ENCODE measurements around the gene TARS2.

DNA sequence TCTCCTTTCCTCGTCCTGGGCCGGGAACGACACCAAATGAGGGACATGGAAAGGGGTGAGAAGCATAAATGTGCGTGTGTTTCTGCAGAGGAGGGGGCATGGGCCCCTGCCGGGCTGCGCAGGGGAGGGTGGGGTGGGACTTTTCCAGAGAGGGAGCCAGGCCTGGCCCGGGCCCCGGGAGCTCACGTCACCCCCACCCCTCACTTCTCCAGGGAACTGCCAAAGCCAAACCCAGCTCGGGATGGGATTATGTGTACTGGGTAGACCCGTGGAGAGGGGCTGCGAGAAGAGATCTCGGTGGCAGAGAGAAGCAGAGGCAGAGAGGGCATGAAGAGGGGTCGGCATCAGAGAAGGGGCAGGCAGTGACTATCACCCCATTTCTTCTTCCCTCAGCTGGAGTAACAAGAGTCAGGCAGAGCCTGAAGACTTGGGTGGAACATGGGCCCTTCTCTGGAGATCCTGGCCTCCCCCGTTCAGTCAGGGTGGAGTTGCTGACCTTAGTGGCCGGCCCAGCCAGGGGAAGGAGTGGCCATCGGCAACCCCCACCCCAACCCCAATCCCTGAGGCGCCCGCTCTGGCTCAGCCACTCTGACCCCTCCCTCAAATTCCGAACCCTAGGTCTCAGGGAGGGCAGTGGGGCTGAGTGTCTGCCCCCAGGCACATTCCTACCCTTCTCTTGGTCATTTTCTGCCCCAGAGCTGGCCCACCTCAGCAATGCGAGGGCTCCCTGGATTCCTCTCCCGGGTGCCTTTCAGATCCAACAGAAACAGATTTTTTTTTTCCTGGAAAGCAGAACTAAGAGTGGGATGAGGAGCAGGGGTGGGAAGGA is 63.2 kb downstream of the TARS2 start:
- TF ChIP-seq RFX5 (IDR thresholded peaks at IDR 0.05; ENCODE audit: low read length) (no peak), JUND (IDR thresholded peaks at IDR 0.05) (no peak), ZBTB33 (IDR thresholded peaks at IDR 0.05; ENCODE audit: borderline replicate concordance, low read depth) (no peak), FOXM1 (IDR thresholded peaks at IDR 0.05; ENCODE audit: low read depth) (no peak), RAD21 (IDR thresholded peaks at IDR 0.05; ENCODE audit: low read length) (no peak), MAX (IDR thresholded peaks at IDR 0.05; ENCODE audit: low read depth) (no peak), POLR2AphosphoS5 (IDR thresholded peaks at IDR 0.05; ENCODE audit: low read depth, low read length) (no peak), TAF1 (IDR thresholded peaks at IDR 0.05; ENCODE audit: borderline replicate concordance, low read depth, low read length) (no peak), CHD2 (IDR thresholded peaks at IDR 0.05; ENCODE audit: low read length, partially characterized antibody) (no peak), EZH2phosphoT487 (IDR thresholded peaks at IDR 0.05; ENCODE audit: borderline replicate concordance, low read depth) (no peak), MXI1 (IDR thresholded peaks at IDR 0.05; ENCODE audit: low read depth, low read length) (no peak), USF2 (IDR thresholded peaks at IDR 0.05; ENCODE audit: borderline replicate concordance, low read depth, low read length) (no peak)
- TF ChIP-seq, protein P1, sequence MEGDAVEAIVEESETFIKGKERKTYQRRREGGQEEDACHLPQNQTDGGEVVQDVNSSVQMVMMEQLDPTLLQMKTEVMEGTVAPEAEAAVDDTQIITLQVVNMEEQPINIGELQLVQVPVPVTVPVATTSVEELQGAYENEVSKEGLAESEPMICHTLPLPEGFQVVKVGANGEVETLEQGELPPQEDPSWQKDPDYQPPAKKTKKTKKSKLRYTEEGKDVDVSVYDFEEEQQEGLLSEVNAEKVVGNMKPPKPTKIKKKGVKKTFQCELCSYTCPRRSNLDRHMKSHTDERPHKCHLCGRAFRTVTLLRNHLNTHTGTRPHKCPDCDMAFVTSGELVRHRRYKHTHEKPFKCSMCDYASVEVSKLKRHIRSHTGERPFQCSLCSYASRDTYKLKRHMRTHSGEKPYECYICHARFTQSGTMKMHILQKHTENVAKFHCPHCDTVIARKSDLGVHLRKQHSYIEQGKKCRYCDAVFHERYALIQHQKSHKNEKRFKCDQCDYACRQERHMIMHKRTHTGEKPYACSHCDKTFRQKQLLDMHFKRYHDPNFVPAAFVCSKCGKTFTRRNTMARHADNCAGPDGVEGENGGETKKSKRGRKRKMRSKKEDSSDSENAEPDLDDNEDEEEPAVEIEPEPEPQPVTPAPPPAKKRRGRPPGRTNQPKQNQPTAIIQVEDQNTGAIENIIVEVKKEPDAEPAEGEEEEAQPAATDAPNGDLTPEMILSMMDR (IDR thresholded peaks at IDR 0.05), result no peak
- TF ChIP-seq, protein P2, sequence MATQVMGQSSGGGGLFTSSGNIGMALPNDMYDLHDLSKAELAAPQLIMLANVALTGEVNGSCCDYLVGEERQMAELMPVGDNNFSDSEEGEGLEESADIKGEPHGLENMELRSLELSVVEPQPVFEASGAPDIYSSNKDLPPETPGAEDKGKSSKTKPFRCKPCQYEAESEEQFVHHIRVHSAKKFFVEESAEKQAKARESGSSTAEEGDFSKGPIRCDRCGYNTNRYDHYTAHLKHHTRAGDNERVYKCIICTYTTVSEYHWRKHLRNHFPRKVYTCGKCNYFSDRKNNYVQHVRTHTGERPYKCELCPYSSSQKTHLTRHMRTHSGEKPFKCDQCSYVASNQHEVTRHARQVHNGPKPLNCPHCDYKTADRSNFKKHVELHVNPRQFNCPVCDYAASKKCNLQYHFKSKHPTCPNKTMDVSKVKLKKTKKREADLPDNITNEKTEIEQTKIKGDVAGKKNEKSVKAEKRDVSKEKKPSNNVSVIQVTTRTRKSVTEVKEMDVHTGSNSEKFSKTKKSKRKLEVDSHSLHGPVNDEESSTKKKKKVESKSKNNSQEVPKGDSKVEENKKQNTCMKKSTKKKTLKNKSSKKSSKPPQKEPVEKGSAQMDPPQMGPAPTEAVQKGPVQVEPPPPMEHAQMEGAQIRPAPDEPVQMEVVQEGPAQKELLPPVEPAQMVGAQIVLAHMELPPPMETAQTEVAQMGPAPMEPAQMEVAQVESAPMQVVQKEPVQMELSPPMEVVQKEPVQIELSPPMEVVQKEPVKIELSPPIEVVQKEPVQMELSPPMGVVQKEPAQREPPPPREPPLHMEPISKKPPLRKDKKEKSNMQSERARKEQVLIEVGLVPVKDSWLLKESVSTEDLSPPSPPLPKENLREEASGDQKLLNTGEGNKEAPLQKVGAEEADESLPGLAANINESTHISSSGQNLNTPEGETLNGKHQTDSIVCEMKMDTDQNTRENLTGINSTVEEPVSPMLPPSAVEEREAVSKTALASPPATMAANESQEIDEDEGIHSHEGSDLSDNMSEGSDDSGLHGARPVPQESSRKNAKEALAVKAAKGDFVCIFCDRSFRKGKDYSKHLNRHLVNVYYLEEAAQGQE (IDR thresholded peaks at IDR 0.05; ENCODE audit: low read depth, low read length), result no peak
